Natural killer cell (primary cell): ENCODE data around the gene CSMD2. TPM values are rescaled to one million over a fixed set of nuclear protein-coding genes. Genes with fewer than 3 reads are reported as not detected.

ENCODE experiments used
- ATAC-seq, 3 donors: fragments of 150-1000 bp in 2 of 3; fragments of 200-7000 bp in 1 of 3; cut with Tn5 transposase; 1 replicate in 1 of 3; 2 replicates in 2 of 3; pipeline ENCODE4 v1.10.0; 2021; ENCODE audit warnings: mild to moderate bottlenecking in 2 of 3, moderate library complexity in 2 of 3
- DNase-seq, 2 donors: peaks; one replicate each; pipeline versions ENCODE4 v3.0.0 to v3.0.0-alpha.2; 2013 to 2021; ENCODE audit warnings: mixed read lengths in 1 of 2
- H3K27ac ChIP-seq: one replicate; pipeline ENCODE4 v1.5.1; 2013; ENCODE audit warnings: mild to moderate bottlenecking, low read length
- H3K27me3 ChIP-seq: one replicate; pipeline ENCODE4 v1.6.1; 2013; ENCODE audit warnings: low read length; ENCODE audit not compliant: control insufficient read depth, insufficient read depth
- H3K36me3 ChIP-seq: one replicate; pipeline ENCODE4 v1.6.1; 2013; ENCODE audit warnings: low read length; ENCODE audit not compliant: control insufficient read depth, insufficient read depth
- H3K4me1 ChIP-seq: one replicate; pipeline ENCODE4 v1.6.1; 2013; ENCODE audit warnings: low read length; ENCODE audit not compliant: control insufficient read depth, insufficient read depth
- H3K4me3 ChIP-seq: one replicate; pipeline ENCODE4 v1.5.1; 2013; ENCODE audit warnings: low read length
- H3K9me3 ChIP-seq: one replicate; pipeline ENCODE4 v1.6.1; 2013; ENCODE audit warnings: low read length; ENCODE audit not compliant: control insufficient read depth, insufficient read depth
- H3K27ac Mint-ChIP-seq, 2 donors: one replicate each; pipeline ENCODE4 v1.8.0; 2022; ENCODE audit warnings: mild to moderate bottlenecking in 2 of 2, mixed read lengths in 2 of 2, moderate library complexity in 1 of 2
- H3K27me3 Mint-ChIP-seq, 2 donors: one replicate each; pipeline ENCODE4 v1.8.0; 2022; ENCODE audit warnings: low read depth in 2 of 2, mixed read lengths in 2 of 2
- H3K36me3 Mint-ChIP-seq: one replicate; pipeline ENCODE4 v1.8.0; 2022; ENCODE audit warnings: mixed read lengths
- H3K4me1 Mint-ChIP-seq, 2 donors: one replicate each; pipeline ENCODE4 v1.8.0; 2022; ENCODE audit warnings: mixed read lengths in 2 of 2
- H3K4me3 Mint-ChIP-seq: one replicate; pipeline ENCODE4 v1.8.0; 2022; ENCODE audit warnings: mild to moderate bottlenecking, moderate library complexity, mixed read lengths
- H3K9me3 Mint-ChIP-seq, 2 donors: one replicate each; pipeline ENCODE4 v1.8.0; 2022; ENCODE audit warnings: mixed read lengths in 2 of 2
- CTCF ChIP-seq: fragments of 200-600 bp; IDR thresholded peaks from one replicate; pipeline ENCODE4 v1.8.0; 2022; ENCODE audit warnings: antibody characterized with exemption
- WGBS: methylation state at CpG from one replicate; pipeline ENCODE4 v1.1.7; 2013; ENCODE audit warnings: missing lambda C conversion rate; ENCODE audit not compliant: insufficient coverage; 5-methylcytosine and 5-hydroxymethylcytosine counted together
- intact Hi-C: fragments of 100-400 bp; cut with micrococcal nuclease; formaldehyde crosslinking; loops from one replicate; pipeline ENCODE4 v1.14.2; 2022
- total RNA-seq, 4 donors: library from RNA; stranded (reverse); fragments of 120-200 nt in 1 of 4; gene quantifications; one replicate each; pipeline versions ENCODE4 v1.2.3 to v1.2.4, GENCODE V29; 2013 to 2022

The CSMD2 gene
- total RNA-seq, 3 donors from 2014 or later (not counting 1 experiment from before 2014, with no cell fraction given) = not detected

GRCh38 chr1:33653226-33653625, 511.8 kb downstream of the CSMD2 start:
- Mint-ChIP-seq H3K4me1 (no peaks in the 10 kb centered on the region), H3K27ac (no peak overlapping the region), H3K27me3 (no peaks in the 10 kb centered on the region), H3K9me3 (no peaks in the 10 kb centered on the region), H3K36me3 (no peaks in the 10 kb centered on the region), H3K4me3 (no peak overlapping the region)
- no peak for DNase-seq
- H3K27me3 ChIP-seq = no peaks in the 10 kb centered on the region
- no peak for TF ChIP-seq CTCF
- H3K36me3 ChIP-seq = no peaks in the 10 kb centered on the region
- no peaks in the 10 kb centered on the region for H3K9me3 ChIP-seq
- no peak overlapping the region for H3K27ac ChIP-seq
- no peak overlapping the region for H3K4me3 ChIP-seq
- intact Hi-C loops = no loop called here
- WGBS = 85% methylated on average over 12 of the region's 12 CpGs
- no peak for ATAC-seq
- no peaks in the 10 kb centered on the region for H3K4me1 ChIP-seq

- Mint-ChIP-seq H3K4me1 (no peaks in the 10 kb centered on the region), H3K36me3 (no peaks in the 10 kb centered on the region), H3K9me3 (no peaks in the 10 kb centered on the region), H3K4me3 (no peak overlapping the region), H3K27ac (no peak overlapping the region), H3K27me3 (peaks cover 9 to 15% of the 10 kb centered on the region in 2 donors)
- Histone ChIP-seq H3K4me3 (no peak overlapping the region), H3K36me3 (no peaks in the 10 kb centered on the region), H3K4me1 (no peaks in the 10 kb centered on the region), H3K27ac (no peak overlapping the region), H3K9me3 (no peaks in the 10 kb centered on the region), H3K27me3 (no peaks in the 10 kb centered on the region)
- ATAC-seq (no peak), DNase-seq (no peak)
- no peak for TF ChIP-seq CTCF
- intact Hi-C loops = no loop called here
- 68% methylated on average over 2 of the region's 3 CpGs for WGBS
Observed at GRCh38 chr1:33650708-33651107, 514.3 kb downstream of the CSMD2 start.

DNA sequence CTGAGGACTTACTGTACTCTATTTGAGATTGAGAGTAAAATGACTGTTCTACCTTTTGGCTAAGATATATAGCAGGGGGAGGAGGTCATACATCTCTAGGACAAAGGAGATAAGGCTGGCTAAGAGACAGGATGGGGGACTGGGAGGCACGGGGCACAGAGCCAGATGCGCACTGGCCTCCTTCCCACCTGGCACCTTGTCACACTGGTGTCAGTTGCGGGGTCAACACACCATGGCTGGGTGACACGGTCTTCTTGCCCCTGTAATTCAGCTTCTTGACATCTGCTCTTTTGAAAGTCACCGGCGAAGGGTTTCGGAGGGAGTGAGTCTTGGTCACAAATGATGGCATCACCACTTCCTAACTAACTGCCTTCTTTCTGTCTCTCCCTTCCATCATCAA, 515.3 kb downstream of the CSMD2 start:
- Mint-ChIP-seq H3K27me3 (peaks cover 9 to 19% of the 10 kb centered on the region in 2 donors), H3K4me3 (no peak overlapping the region), H3K4me1 (no peaks in the 10 kb centered on the region), H3K27ac (no peak overlapping the region), H3K36me3 (no peaks in the 10 kb centered on the region), H3K9me3 (no peaks in the 10 kb centered on the region)
- no peaks in the 10 kb centered on the region for H3K27me3 ChIP-seq
- no peaks in the 10 kb centered on the region for H3K4me1 ChIP-seq
- no peak for TF ChIP-seq CTCF
- no peak for DNase-seq
- no peaks in the 10 kb centered on the region for H3K9me3 ChIP-seq
- no peak for ATAC-seq
- H3K4me3 ChIP-seq = no peak overlapping the region
- WGBS = 90% methylated on average over 7 of the region's 7 CpGs
- intact Hi-C loops = no loop called here
- H3K36me3 ChIP-seq = no peaks in the 10 kb centered on the region
- no peak overlapping the region for H3K27ac ChIP-seq

DNA sequence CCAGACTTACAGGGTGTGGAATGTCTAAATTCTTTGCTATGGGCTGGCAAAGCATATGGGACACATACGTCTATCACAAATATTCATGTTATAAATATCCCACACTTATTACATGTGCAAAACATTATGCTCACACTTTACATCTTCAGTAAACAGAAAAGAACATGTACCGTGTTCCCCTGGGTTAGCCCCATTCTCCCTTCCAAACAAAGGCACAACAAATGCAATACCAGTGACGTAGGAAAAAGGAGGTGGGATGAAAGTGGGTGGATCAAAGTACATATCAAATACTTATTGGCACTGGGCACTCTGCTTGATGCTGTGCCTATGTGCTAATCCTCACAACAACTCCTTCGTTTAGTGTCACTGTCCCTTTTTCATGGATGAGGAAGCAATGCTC, 521.8 kb downstream of the CSMD2 start:
- H3K27ac Mint-ChIP-seq = no peak overlapping the region
- H3K36me3 ChIP-seq = no peaks in the 10 kb centered on the region
- no peak for ATAC-seq
- no peak overlapping the region for H3K27ac ChIP-seq
- no peaks in the 10 kb centered on the region for H3K27me3 ChIP-seq
- H3K27me3 Mint-ChIP-seq = peaks cover 19 to 54% of the 10 kb centered on the region in 2 donors
- intact Hi-C loops = no loop called here
- no peaks in the 10 kb centered on the region for H3K36me3 Mint-ChIP-seq
- H3K9me3 Mint-ChIP-seq = no peaks in the 10 kb centered on the region
- no peaks in the 10 kb centered on the region for H3K9me3 ChIP-seq
- DNase-seq = no peak
- no peaks in the 10 kb centered on the region for H3K4me1 Mint-ChIP-seq
- TF ChIP-seq CTCF = no peak
- H3K4me3 Mint-ChIP-seq = no peak overlapping the region
- H3K4me1 ChIP-seq = no peaks in the 10 kb centered on the region
- H3K4me3 ChIP-seq = no peak overlapping the region
- 78% methylated on average over 2 of the region's 4 CpGs for WGBS
